ENCODE data around the gene GLS.

Gene GLS

DNA sequence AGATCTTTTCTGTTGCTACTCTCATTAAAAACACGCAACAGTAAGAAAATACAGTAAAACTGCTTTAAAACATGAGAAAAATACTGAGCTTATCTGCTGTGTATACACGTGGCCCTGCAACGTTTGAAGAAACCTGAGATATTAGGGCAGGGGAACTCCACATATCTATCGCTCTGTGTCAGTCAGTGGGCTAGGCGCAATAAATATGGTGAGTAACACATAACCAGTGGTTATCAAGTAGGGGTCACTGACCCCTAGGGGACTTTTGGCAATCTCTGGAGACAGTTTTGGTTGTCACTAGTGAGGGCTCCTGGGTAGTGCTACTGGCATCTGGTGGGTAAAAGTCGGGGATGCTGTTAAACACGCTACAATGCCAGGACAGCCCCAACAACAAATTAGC is 118.4 kb downstream of the GLS start:
- no peak for DNase-seq

GRCh38 chr2:190999949-191000665 is 119.5 kb downstream of the GLS start:
- DNase-seq = no peak

DNA sequence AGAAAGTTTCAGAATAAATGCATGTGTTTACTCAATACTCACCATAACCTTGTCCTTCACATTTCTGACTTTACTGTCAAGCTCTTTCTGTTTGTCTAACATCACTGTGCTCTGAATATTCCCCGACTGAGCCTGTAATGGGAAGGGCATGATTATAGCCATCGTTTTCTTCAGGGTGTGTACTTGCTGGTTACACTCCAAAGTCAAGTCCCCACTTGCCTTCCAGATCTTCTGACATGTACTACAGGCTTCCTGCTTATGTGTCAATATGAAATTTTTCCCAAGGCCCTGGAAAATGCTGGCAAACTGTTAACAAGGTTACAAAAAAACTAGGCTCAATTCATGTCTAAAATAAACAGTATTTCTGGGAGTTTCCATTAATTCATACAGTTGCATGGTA is 120.4 kb downstream of the GLS start:
- no peak for DNase-seq

GRCh38 chr2:191001624-191002023 is 121.0 kb downstream of the GLS start:
- DNase-seq = no peak

DNA sequence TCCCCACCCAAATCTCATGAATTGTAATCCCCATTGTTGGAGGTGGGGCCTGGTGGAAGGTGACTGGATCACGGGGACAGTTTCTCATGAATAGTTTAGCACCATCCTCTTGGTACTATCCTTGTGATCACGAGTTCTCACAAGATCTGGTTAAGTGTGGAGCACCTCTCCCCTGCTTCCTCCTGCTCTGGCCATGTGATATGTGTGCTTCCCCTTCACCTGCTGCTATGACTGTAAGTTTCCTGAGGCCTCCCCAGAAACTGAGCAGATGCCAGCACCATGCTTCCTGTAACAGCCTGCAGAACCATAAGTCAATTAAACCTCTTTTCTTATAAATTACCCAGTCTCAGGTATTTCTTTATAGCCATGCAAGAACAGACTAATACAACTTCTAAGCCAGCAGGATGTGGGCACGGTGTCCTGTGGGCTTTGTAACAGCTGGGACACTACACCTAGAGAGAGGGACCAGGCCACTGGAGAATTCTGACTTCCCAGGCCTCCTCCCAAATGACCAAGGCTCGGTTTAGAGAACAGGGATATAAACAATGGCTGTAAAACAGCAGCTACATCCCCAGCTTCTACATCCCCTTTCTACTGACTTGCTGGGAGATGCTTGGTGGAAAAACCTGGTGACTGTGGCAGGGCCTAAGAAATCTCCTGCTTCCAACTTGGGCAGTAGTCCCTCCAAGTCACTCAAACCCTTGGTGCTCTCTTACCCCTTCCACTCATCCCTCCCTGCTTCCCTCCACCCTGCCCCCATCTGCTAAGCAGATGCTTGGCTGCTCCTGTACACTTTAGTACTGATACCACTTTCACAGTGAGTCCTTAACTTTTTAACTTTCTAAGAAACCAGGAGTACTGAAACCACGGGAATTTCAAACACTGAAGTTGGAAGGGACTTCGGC is 123.0 kb downstream of the GLS start:
- DNase-seq = no peak

DNA sequence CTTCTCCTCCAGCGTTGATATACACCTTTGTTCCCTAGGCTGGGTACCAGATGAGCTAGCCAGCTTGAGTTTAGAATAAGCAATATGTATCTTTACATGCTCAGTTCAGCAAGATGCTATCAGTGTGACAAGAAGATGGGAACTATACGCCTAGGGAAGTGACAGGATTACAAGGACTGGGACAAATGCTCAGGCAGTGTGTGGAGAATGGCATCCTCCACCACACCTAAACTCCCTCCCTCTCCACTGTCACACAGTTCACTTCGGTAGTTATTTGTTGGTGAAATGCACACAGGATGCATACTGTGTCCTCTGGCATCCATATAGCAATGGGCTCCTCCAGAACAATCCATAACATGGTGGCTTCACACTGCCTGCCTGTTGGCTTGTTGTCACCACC is 125.7 kb downstream of the GLS start:
- no peak for DNase-seq

DNA sequence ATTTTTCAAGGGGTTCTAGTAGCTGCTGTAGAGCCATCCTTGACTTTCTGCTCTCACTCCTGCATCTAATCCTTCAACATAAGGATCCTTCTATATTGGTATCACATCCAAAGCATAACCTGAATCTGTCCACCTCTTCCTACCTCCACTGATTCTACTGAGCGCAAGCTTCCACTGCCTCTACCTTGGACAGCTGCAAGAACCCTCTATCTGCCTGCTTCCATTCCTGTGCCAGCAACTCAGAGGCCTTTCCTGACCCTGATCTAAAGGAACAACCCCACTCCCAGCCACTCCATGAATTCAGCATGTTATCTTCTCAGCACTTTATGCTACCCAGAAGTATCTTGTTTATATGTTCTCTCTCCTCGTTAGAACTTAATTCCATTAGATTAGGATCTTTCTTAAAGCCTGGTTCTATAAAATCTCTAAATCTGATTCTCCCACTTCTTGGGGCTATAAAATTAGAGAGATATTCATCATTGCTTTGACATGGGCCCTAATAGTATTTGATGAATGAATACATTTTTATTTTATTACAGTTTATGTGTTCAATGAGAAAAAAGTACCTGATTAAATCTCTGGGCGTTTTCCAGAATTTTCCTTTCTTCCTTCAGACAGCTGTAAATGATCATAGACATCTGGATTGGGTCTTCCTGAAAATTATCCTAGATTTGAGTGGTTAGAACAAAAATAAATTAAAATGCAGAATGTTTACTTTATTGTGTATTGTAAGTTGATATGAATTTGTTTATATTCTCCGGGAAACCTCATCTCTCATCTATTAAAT is 126.6 kb downstream of the GLS start:
- DNase-seq = no peak

DNA sequence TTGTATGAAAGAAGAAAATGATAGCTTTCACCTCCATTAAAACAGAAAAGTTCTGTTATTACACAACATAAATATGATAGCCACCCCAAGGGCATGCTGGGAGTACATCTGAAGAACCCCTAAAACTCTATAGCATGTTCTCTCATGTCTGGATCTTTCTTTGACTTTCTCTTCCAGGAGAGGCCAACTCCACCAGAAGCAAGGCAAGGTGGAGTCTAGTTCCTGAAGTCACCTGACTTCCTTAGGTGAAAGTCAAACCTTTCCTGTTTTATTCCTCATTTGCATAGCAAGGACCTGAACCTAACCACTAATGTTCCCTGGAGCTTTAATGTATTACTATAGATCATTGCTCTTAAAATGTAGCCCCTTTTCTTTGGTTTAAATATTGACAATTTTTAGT is 127.7 kb downstream of the GLS start:
- no peak for DNase-seq

DNA sequence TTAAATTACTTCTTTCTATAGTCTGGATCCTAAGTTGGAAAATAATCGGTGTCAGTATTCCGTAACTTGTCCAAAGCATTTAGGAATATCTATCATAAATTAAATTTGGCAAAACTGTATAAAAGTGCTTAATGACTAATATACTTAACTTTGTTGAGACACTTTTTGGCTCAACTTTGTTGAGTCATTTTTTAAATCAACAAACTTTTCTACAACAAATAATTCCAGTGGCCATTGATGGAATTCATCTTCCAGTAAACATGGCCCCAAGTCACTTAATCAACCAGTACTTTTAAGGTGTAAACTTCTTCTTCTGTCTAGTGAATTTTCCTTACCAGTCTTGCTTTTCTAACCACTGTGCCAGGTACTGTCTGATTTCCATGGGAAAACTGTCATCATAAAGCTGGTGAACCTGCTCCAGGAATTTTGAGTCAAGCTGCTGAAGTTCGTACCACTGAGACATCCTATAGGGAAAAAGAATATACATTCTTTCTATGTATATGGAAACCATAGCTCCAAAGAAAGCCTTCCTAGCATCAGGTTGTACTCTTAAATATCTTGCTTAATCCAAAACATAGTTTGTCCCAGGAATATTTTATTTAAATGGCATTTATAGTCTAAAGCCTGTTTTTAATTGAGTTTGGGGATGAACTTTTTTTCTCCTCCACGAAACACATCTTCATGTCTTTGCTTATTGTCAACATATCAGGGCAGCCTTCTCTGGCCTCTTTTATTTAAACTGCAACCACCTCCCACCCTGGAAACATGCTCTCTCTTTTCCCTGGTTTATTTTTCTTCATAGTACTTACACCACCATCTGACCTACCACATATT is 129.1 kb downstream of the GLS start:
- no peak for DNase-seq

DNA sequence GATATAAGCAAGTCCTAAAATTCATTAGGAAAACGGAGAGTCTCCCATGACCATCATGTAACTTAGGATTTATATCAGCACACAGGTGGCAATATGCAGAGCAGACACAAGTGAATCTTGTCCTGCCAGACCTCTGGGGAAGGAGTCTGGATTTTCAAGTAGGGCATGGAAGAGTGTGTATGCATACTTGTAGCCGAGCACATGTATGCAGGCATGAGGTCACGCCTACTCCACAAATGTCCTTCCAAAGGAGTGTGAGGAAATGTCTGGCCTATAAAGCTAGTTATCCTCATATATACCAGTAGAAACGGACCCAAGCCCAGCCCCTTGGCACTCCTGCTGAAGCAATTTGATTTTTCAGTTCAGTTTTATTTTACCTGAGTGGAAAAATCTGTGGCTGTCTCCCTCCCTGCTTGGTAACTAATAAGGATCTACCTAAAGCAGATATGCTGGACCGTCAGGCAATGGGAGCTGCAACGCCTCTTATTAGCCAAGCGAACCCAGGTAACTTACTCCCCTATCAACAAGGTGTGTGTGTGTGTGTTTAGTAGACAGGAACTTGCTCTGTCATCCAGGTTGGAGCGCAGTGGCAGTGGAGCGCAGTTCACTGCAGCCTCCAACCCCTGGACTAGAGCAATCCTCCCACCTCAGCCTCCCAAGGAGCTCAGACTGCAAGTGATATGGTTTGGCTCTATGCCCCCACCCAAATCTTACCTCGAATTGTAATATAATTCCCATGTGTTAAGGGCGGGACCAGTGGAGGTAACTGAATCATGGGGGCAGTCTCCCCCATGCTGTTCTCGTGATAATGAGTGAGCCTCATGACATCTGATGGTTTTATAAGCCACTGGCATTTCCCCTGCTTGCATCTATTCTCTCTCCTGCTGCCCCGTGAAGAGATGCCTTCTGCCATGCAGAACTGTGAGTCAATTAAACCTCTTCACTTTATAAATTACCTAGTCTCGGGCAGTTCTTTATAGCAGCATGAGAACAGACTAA is 130.6 kb downstream of the GLS start:
- no peak for DNase-seq

GRCh38 chr2:191012346-191012745 is 131.7 kb downstream of the GLS start:
- no peak for DNase-seq

- no peak for DNase-seq
These were observed 132.4 kb downstream of the GLS start for GRCh38 chr2:191012845-191013681.

DNA sequence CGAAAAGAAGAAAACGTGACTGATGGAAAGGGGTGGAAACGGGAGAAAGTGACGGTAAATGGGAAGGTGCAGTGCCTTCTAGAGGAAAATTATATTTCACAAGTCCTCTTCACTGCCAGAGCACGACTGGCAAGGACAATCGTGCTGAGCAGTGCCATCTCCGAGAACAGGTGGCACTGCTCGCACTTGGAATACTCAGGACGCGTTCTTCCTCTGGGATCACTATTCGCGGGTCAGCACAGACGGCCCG is 133.0 kb downstream of the GLS start:
- no peak for DNase-seq

DNA sequence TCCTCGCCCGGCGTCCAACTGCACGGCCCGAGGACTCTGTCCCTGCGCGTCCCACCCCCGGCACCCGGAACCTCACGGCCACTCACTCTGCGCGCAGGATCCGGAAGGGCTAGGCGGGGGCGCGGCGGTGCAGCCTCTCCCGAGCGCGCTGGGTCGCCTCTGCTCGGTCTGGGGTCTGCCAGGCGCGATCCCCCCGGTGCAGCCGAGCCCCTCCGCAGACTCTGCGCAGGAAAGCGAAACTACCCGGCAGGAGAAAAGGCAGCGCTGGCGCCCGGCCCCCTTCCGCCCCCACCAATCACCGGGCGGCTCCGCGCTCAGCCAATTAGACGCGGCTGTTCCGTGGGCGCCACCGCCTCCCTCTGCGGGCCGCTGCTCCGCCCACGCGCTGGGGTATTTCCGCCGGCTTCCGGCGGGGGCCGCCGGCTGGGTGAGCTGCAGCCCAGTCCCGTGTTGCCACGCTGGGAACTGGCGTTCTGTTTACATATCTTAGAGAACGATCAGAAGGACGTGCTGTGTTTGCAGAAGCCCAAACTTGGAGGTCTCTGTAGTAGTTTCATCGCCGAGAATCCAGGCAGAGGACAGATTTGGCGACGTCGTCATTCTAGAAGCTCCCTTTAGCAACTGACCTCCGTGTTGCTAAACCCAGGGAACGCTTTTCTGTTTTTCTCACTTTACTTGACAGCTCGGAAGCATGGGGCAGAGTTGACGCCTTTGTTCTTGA is 133.5 kb downstream of the GLS start, which contains the start of gene STAT1:
TSS of gene STAT1 (minus strand) at position 240 of the 721 bp plus-strand sequence. CDS start 4,168 bp downstream, outside the sequence.
- peak; percentile 98 for DNase-seq

DNA sequence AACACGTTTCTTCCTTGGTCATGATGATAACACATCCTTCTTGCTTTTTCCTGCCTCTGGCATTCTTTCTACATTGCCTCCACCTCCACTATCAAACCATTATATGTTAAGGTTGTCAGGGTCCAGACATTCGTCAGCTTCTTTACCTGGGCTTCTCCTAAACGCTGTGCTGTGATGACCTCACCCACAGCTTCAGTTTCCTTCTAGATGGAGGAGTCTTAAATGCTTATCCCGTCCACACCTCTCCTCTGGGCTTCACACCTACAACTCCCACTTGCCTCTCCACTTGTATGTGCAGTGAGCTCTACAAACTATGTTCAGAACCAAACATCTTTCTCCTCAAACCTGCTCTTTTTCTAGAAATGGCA is 134.0 kb downstream of the GLS start:
- no peak for DNase-seq

Data from eye (tissue), 1 donor.